IPS-20b (cell line): ENCODE results near the gene PLD5.
"Not testable (repeated sequence)": the region's sequence is repeated elsewhere in the genome, so short reads cannot be mapped to it uniquely, and the experiment has no call there.

Experiments
- H3K27ac ChIP-seq: one replicate; pipeline ENCODE4 v1.5.1; 2013; ENCODE audit warnings: low read length
- H3K27me3 ChIP-seq: 2 replicates; pipeline ENCODE4 v1.6.1; 2013; ENCODE audit warnings: mild to moderate bottlenecking, low read length, inconsistent platforms; ENCODE audit not compliant: insufficient read depth
- H3K36me3 ChIP-seq: 2 replicates; pipeline ENCODE4 v1.6.1; 2013; ENCODE audit warnings: low read depth, mild to moderate bottlenecking, inconsistent platforms, low read length, moderate library complexity; ENCODE audit not compliant: insufficient read depth
- H3K4me1 ChIP-seq: 2 replicates; pipeline ENCODE4 v1.6.1; 2013; ENCODE audit warnings: mild to moderate bottlenecking, control low read depth, inconsistent platforms, low read length, moderate library complexity; ENCODE audit not compliant: insufficient read depth
- H3K4me3 ChIP-seq: 2 replicates; pipeline ENCODE4 v1.5.1; 2013; ENCODE audit warnings: mild to moderate bottlenecking, low read length, inconsistent platforms
- H3K9ac ChIP-seq: 2 replicates; pipeline ENCODE4 v1.6.1; 2013; ENCODE audit warnings: low read depth, mild to moderate bottlenecking, inconsistent platforms, low read length, moderate library complexity
- H3K9me3 ChIP-seq: 2 replicates; pipeline ENCODE4 v1.6.1; 2013; ENCODE audit warnings: mild to moderate bottlenecking, low read depth, low read length, inconsistent platforms; ENCODE audit not compliant: insufficient read depth

Gene PLD5

DNA sequence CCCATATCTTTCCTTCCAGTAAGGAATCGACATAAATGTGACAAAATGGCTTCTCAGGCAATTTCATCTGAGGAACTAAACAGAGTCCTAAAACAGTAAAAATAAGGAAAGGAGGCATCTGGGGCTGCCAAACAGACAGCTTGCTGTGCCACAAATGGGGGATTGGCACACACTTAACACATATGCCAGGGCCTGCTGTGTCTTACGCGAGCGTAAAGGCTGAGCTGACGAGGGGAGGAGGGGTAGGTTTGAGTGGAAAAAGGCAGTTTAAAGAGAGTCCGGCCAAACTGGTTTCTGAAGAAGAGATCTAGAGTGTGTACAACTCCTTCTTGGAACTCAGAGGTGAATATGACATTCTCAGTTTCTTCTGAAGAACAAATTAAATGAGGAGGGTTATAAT is 281.5 kb downstream of the PLD5 start:
- Histone ChIP-seq H3K9me3 (no peaks in the 10 kb centered on the region), H3K4me1 (peaks cover 13% of the 10 kb centered on the region), H3K36me3 (no peaks in the 10 kb centered on the region), H3K9ac (no peak overlapping the region), H3K27me3 (no peaks in the 10 kb centered on the region), H3K27ac (no peak overlapping the region), H3K4me3 (no peak overlapping the region)

DNA sequence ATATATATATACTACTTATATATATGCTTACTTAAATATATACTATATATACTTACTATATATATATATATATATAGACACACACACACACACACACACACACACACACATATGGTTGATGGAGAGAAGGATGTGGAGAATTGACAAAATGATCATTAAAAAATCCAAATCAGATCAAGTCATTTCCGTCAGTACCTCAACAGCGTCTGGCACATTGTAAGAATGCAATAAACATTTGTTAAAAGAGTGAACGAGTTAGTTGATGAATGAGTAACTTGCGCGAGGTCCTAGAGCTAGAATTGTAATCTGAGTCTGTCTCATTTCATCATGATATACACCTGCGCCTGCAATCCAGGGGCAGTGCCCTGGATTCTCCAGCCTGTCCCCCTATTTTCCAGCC is 282.6 kb downstream of the PLD5 start:
- Histone ChIP-seq H3K27me3 (no peaks in the 10 kb centered on the region), H3K4me3 (no peak overlapping the region), H3K9ac (no peak overlapping the region), H3K4me1 (peaks cover 13% of the 10 kb centered on the region), H3K27ac (no peak overlapping the region), H3K9me3 (no peaks in the 10 kb centered on the region), H3K36me3 (no peaks in the 10 kb centered on the region)

DNA sequence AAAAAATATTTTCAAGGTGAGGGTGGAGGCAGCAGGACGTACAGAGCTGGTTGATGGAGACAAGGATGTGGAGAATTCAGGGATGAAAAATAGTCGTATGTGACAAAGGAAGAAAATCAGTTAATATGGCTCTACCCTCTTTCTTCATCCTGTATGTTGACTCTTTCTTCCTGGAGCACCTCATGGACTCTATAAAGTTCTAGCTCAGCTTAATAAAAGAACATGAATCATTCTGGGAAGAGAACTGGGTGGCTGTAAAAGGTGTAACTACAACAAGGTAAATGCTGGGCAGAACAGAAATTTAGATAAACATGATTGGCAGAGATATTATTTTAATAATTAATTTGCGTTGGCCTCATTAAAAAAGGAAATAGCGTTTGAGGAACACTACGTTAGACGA is 283.8 kb downstream of the PLD5 start:
- no peaks in the 10 kb centered on the region for H3K9me3 ChIP-seq

DNA sequence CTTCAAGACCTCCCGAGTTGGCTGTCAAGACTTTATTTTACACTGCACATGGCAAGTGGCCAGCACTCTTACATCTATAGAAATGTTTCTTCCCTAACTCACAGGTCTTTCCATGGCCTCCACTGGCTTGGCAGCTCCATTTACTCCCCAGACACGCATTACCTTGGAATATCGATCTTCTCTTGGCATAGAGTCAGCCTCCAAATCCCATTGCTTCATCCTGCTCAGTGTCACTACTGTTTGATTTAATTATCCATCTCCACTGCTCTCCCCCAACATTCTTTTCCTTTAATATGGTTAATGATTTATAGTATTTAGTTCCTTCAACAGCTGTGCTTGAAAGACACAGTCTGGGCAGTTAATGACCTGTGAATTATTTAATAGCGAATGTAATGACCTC is 284.4 kb downstream of the PLD5 start:
- Histone ChIP-seq H3K4me3 (no peak overlapping the region), H3K4me1 (peaks cover 6% of the 10 kb centered on the region), H3K36me3 (no peaks in the 10 kb centered on the region), H3K9me3 (no peaks in the 10 kb centered on the region), H3K27me3 (no peaks in the 10 kb centered on the region), H3K9ac (no peak overlapping the region), H3K27ac (no peak overlapping the region)

More for the DNA sequence above, 283.8 kb downstream of the PLD5 start:
- H3K9ac ChIP-seq, result no peak overlapping the region
- H3K4me3 ChIP-seq, result no peak overlapping the region
- no peaks in the 10 kb centered on the region for H3K27me3 ChIP-seq
- H3K27ac ChIP-seq, result no peak overlapping the region
- H3K4me1 ChIP-seq, result peaks cover 11% of the 10 kb centered on the region
- no peaks in the 10 kb centered on the region for H3K36me3 ChIP-seq

DNA sequence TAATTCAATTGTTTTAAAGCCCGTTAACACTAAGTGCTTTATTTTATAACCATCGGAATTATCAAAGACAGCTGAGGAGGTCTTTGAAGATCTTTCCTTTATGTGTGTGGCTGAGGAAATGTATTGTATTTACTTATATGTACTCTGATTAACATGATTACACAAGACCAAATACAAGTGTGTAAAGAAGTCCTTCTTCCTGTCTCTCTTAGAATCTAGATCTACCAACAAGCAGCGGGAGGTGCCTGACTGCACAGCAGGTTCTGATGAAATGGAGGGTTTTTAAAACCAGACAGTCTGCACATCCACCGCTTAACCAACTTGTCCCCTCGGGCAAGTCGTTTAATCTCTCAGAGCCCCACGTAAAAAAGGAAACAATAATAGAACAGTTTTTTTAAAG is 285.1 kb downstream of the PLD5 start:
- Histone ChIP-seq H3K4me1 (no peaks in the 10 kb centered on the region), H3K27ac (no peak overlapping the region), H3K27me3 (no peaks in the 10 kb centered on the region), H3K36me3 (no peaks in the 10 kb centered on the region), H3K4me3 (no peak overlapping the region), H3K9ac (no peak overlapping the region), H3K9me3 (no peaks in the 10 kb centered on the region)

DNA sequence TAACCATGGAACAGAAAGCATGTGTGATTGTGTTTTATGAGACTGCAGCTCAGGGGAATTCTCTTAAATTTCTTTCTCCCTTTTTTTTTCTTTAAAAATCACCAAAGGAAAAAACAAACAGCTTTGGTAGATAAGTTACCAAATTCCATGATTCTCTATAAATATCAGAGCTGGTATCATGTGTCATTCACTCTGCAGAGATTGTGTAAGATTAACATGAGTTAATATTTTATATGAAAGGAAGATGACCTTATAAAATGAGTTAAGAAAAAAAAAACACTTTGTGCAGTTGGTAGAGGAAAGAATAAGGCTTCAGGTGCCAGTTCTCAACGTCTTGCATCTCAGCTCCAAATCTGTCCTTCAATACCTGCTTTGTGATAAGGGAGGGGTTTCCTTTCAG is 287.4 kb downstream of the PLD5 start:
- H3K36me3 ChIP-seq, result no peaks in the 10 kb centered on the region
- H3K4me1 ChIP-seq, result no peaks in the 10 kb centered on the region
- no peak overlapping the region for H3K4me3 ChIP-seq
- H3K9ac ChIP-seq, result no peak overlapping the region
- no peak overlapping the region for H3K27ac ChIP-seq
- H3K27me3 ChIP-seq, result no peaks in the 10 kb centered on the region
- H3K9me3 ChIP-seq, result no peaks in the 10 kb centered on the region

DNA sequence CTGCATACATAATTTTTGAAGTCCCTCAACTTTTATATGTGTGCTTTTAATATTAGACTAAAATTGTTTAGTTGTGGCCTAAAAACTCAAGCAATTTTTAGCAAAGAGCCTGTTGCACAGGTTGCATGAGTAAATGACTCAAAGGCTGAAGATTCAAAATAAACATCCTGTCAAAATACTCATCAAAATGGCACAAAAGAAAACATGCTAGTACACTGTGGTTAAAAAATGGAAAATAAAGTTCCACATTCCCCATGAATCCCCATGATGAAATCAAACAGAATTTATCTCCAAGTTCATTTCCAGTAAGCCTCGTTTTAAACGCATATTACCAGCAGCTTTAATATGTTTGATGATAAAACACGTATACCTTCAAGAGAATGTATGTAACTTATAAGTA is 295.5 kb downstream of the PLD5 start:
- H3K27ac ChIP-seq, result no peak overlapping the region
- H3K9me3 ChIP-seq, result no peaks in the 10 kb centered on the region
- H3K36me3 ChIP-seq, result no peaks in the 10 kb centered on the region
- peaks cover 16% of the 10 kb centered on the region; the same call in 1 of the 2 replicates for H3K4me1 ChIP-seq
- no peak overlapping the region for H3K9ac ChIP-seq
- H3K27me3 ChIP-seq, result no peaks in the 10 kb centered on the region
- H3K4me3 ChIP-seq, result no peak overlapping the region

DNA sequence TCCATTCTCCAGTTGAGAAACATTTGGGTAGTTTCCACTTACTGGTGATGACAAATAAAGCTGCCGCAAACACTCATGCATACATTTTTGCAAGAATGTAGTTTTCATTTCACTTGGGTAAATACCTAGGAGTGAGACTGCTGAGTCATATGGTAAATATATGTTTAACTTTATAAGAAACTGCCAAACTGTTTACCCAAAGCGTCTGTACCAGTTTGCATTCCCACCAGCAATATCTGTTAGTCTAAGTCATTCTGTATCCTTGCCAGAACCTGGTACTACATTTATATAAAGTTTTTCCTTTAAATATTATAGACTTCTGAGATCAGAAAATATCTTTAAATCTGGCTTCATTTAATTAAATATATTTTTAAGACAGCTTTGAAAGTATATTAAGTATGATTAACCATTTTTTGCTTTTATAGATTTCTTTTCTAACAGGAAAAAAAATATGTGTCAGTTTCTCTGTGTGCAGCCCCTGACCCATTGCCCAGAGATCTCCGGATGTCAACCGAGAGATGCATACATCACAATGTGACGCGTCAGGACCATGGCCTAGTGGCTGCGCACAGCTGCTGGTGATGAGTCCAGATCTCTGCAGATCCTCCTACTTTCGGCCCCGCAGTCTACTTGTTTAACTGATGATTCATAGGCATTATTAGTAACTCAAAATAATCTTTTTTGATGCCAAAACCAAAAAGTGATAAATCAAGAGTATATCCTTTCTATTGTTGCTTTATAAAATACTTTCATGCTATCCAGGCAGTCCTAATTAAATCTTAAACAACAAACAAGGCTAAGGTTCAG is 298.5 kb downstream of the PLD5 start:
- H3K4me3 ChIP-seq, result no peak overlapping the region
- H3K27ac ChIP-seq, result no peak overlapping the region
- H3K4me1 ChIP-seq, result peaks cover 16% of the 10 kb centered on the region; the same call in 1 of the 2 replicates
- H3K9me3 ChIP-seq, result no peaks in the 10 kb centered on the region
- H3K9ac ChIP-seq, result no peak overlapping the region
- H3K36me3 ChIP-seq, result no peaks in the 10 kb centered on the region
- no peaks in the 10 kb centered on the region for H3K27me3 ChIP-seq

DNA sequence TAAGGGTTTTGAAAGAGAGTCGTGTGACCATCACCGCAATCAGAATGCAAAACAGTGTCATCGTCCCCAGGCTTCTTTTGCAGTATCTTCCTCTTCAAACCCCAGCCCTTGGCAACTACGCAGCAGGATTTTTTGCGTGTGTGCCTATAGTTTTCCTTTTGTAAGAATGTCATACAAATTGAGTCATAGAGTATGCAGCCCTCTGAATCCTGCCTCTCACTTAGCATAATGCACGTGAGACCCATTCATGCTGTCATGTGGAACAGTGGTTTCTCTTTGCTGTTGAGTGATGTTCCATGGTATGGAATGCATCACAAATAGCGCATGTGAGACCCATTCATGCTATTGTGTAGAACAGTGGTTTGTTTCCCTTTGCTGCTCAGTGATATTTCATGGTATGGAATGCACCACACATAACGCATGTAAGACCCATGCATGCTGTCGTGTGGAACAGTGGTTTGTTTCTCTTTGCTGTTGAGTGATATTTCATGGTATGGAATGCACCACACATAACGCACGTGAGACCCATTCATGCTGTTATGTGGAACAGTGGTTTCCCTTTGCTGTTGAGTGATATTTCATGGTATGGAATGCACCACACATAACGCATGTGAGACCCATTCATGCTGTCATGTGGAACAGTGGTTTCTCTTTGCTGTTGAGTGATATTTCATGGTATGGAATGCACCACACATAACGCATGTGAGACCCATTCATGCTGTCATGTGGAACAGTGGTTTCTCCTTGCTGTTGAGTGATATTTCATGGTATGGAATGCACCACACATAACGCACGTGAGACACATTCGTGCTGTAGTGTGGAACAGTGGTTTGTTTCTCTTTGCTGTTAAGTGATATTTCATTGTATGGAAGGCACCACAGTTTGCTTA is 299.4 kb downstream of the PLD5 start:
- not testable (repeated sequence) for H3K4me3 ChIP-seq, H3K9ac ChIP-seq, H3K36me3 ChIP-seq, H3K27me3 ChIP-seq, H3K27ac ChIP-seq, H3K9me3 ChIP-seq
- peaks cover 16% of the 10 kb centered on the region; the same call in 1 of the 2 replicates for H3K4me1 ChIP-seq

DNA sequence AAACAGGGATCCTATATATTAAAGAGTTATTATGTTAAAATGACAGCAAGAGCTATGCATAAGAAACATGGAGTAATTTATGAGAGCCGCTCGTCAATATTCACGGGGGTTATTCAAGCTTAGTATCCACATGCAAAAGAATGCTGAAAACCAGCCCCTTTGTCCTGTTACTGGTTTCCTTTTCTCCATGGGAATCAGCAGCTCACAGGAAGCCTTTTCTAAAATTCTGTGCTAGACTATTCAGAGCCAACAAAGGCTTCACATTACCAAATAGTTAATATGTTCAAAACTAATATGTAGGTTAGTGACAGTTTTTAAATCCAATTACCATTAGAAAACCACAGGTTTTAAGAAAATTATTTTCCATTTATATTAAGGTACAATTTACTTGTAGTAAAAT is 300.0 kb downstream of the PLD5 start:
- H3K27me3 ChIP-seq, result no peaks in the 10 kb centered on the region

DNA sequence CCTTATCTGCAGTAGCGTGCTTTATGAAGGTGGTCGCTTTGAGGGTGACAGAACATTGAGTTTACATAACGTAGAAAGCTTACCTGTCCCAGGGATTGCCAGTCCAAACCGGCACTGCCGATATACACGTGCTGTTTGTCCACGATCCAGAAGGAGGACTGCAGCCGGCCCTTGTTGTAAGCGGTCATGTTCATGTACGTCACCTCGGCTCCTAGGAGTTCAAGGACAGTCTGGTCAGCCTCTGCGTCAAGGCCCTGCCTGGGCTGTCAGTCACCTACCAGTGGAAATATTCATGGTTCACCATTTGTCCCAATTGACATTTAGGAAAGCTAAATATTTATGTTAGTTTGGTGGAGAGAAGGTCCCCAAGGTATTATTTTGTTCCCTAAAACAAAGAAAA is 304.6 kb downstream of the PLD5 start:
- Histone ChIP-seq H3K9ac (no peak overlapping the region), H3K36me3 (peaks cover 7% of the 10 kb centered on the region; the same call in 1 of the 2 replicates), H3K4me3 (no peak overlapping the region), H3K4me1 (peaks cover 7% of the 10 kb centered on the region; the same call in 1 of the 2 replicates), H3K27me3 (peaks cover 18% of the 10 kb centered on the region), H3K9me3 (peaks cover 26% of the 10 kb centered on the region), H3K27ac (no peak overlapping the region)

More for the DNA sequence above, 300.0 kb downstream of the PLD5 start:
- Histone ChIP-seq H3K27ac (no peak overlapping the region), H3K4me1 (peaks cover 16% of the 10 kb centered on the region; the same call in 1 of the 2 replicates), H3K4me3 (no peak overlapping the region), H3K9ac (no peak overlapping the region), H3K9me3 (no peaks in the 10 kb centered on the region), H3K36me3 (no peaks in the 10 kb centered on the region)
